Measurements from ENCODE around the gene UBE2H. TPM values are rescaled to one million over a fixed set of nuclear protein-coding genes. Genes with fewer than 3 reads are reported as not detected.

Gene UBE2H
- polyA plus RNA-seq, 1 of the 3 experiments (the other 2 are of a cell fraction), result 129 TPM

- TF ChIP-seq IRF3 (IDR thresholded peaks at IDR 0.05; ENCODE audit: low read depth, low read length) (no peak), GABPA (IDR thresholded peaks at IDR 0.05; ENCODE audit: low read depth) (no peak), EP300 (IDR thresholded peaks at IDR 0.05; ENCODE audit: borderline replicate concordance in 1 of 2, low read depth in 1 of 2, low read length in 1 of 2) (peak in 1 of 2 experiments; percentile 85; a peak in 2 of 4 replicates), JUND (IDR thresholded peaks at IDR 0.05) (peak; percentile 60), NFIC (IDR thresholded peaks at IDR 0.05; ENCODE audit: borderline replicate concordance) (peak; percentile 76), TCF12 (IDR thresholded peaks at IDR 0.05) (peak; percentile 84), RAD21 (IDR thresholded peaks at IDR 0.05; ENCODE audit: low read length) (no peak; the same call in 1 of the 2 replicates), NRF1 (IDR thresholded peaks at IDR 0.05; ENCODE audit: low read depth, low read length) (no peak), SIN3A (IDR thresholded peaks at IDR 0.05; ENCODE audit: borderline replicate concordance, low read depth, low read length) (peak; percentile 35; the same call in 1 of the 2 replicates), TAF1 (IDR thresholded peaks at IDR 0.05; ENCODE audit: borderline replicate concordance, low read depth, low read length) (0 out of 2 replicates have a peak, but pooled peaks have one; percentile 46)
- TF ChIP-seq, protein P1, sequence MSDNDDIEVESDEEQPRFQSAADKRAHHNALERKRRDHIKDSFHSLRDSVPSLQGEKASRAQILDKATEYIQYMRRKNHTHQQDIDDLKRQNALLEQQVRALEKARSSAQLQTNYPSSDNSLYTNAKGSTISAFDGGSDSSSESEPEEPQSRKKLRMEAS (IDR thresholded peaks at IDR 0.05; ENCODE audit: low read depth), result 0 out of 2 replicates have a peak, but pooled peaks have one; percentile 19
- TF ChIP-seq, protein P2, sequence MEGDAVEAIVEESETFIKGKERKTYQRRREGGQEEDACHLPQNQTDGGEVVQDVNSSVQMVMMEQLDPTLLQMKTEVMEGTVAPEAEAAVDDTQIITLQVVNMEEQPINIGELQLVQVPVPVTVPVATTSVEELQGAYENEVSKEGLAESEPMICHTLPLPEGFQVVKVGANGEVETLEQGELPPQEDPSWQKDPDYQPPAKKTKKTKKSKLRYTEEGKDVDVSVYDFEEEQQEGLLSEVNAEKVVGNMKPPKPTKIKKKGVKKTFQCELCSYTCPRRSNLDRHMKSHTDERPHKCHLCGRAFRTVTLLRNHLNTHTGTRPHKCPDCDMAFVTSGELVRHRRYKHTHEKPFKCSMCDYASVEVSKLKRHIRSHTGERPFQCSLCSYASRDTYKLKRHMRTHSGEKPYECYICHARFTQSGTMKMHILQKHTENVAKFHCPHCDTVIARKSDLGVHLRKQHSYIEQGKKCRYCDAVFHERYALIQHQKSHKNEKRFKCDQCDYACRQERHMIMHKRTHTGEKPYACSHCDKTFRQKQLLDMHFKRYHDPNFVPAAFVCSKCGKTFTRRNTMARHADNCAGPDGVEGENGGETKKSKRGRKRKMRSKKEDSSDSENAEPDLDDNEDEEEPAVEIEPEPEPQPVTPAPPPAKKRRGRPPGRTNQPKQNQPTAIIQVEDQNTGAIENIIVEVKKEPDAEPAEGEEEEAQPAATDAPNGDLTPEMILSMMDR (IDR thresholded peaks at IDR 0.05), result no peak
These were observed 99.0 kb downstream of the UBE2H start (continued) for GRCh38 chr7:129853661-129854268.

- peak overlapping the region; percentile 98 to 99; a peak in 3 of 4 replicates for H3K27ac ChIP-seq (ENCODE audit: low read depth in 2 of 2, low read length in 1 of 2)
- peaks cover 54% of the 10 kb centered on the region for H3F3A ChIP-seq (replicated peaks; ENCODE audit: insufficient read depth)
- H3K9me3 ChIP-seq, result no peaks in the 10 kb centered on the region
- H3K36me3 ChIP-seq (replicated peaks in 1 of 2; ENCODE audit: control insufficient read depth in 1 of 2, insufficient read depth in 2 of 2, low read length in 1 of 2), result peaks cover 8 to 22% of the 10 kb centered on the region in 2 experiments
- CTCF ChIA-PET, result interaction anchor here (1.1 to 3.9 kb wide), 4 partner anchors 13 to 160 kb away, joined by 3 to 32 read pairs (median 21); no protein-coding TSS in a partner anchor
- H3K27me3 ChIP-seq (ENCODE audit: insufficient read depth), result no peaks in the 10 kb centered on the region
- peaks cover 46 to 60% of the 10 kb centered on the region in 2 experiments for H3K4me1 ChIP-seq (ENCODE audit: control insufficient read depth in 1 of 2, insufficient read depth in 2 of 2, low read depth in 1 of 2, low read length in 1 of 2)
- no peaks in the 10 kb centered on the region for H3K9me2 ChIP-seq
- no peak overlapping the region for H3K4me2 ChIP-seq
- 86% methylated on average over 3 of the region's 3 CpGs for WGBS (ENCODE audit: low lambda C conversion rate)
- peaks cover 69% of the 10 kb centered on the region for H3K79me2 ChIP-seq (ENCODE audit: insufficient read depth)
- no peaks in the 10 kb centered on the region for H4K20me1 ChIP-seq (ENCODE audit: insufficient read depth)
- POLR2A ChIA-PET, result interaction anchor here (2.2 kb wide), 1 partner anchor 100 kb away, joined by 5 read pairs; no protein-coding TSS in a partner anchor
- H3K9ac ChIP-seq, result no peak overlapping the region
- no peak overlapping the region for H2AFZ ChIP-seq (ENCODE audit: low read depth)
- DNase-seq, result no peak
- TF ChIP-seq RCOR1 (IDR thresholded peaks at IDR 0.05; ENCODE audit: low read length) (no peak), JUND (IDR thresholded peaks at IDR 0.05) (no peak), GATA2 (CRISPR knock-in tag; IDR thresholded peaks at IDR 0.05) (no peak)
- no peak overlapping the region for H3K4me3 ChIP-seq (ENCODE audit: low read depth in 2 of 2, low read length in 1 of 2)
These were observed 101.0 kb downstream of the UBE2H start for GRCh38 chr7:129851809-129852208.

Measured in SK-N-SH (cell line).